GM10266 (cell line): Measurements from ENCODE around the gene NHLH2.

ENCODE experiments used
- DNase-seq: peaks from one replicate; pipeline ENCODE4 v3.0.0; 2012; ENCODE audit errors: extremely low spot score
- TF ChIP-seq, protein P1 (sequence below): IDR thresholded peaks from 2 replicates; pipeline ENCODE4 v1.5.1; 2012; ENCODE audit warnings: mild to moderate bottlenecking, low read depth; ENCODE audit not compliant: control insufficient read depth, insufficient read depth; ENCODE audit errors: missing control alignments

Gene NHLH2

DNA sequence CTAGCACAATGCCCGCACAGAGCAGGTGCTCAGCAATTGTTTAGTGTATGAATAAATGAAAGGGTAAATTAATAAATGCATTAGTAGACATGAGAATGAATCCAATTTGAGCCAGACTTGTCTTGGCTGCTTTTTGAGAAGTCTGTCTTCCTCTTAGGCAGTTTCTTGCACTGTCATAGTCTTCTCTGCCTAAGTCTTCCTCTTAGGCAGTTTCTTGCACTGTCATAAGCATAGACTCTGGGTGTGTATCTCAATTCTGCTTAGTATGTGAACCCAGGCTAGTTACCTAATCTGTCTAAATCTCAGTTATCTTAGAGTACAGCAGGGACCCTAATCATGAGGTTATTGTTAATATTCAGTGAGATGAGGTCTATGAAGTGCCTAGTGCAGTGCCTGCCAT is 27.2 kb downstream of the NHLH2 start:
- TF ChIP-seq, protein P1, sequence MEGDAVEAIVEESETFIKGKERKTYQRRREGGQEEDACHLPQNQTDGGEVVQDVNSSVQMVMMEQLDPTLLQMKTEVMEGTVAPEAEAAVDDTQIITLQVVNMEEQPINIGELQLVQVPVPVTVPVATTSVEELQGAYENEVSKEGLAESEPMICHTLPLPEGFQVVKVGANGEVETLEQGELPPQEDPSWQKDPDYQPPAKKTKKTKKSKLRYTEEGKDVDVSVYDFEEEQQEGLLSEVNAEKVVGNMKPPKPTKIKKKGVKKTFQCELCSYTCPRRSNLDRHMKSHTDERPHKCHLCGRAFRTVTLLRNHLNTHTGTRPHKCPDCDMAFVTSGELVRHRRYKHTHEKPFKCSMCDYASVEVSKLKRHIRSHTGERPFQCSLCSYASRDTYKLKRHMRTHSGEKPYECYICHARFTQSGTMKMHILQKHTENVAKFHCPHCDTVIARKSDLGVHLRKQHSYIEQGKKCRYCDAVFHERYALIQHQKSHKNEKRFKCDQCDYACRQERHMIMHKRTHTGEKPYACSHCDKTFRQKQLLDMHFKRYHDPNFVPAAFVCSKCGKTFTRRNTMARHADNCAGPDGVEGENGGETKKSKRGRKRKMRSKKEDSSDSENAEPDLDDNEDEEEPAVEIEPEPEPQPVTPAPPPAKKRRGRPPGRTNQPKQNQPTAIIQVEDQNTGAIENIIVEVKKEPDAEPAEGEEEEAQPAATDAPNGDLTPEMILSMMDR: no peak
- no peak for DNase-seq

DNA sequence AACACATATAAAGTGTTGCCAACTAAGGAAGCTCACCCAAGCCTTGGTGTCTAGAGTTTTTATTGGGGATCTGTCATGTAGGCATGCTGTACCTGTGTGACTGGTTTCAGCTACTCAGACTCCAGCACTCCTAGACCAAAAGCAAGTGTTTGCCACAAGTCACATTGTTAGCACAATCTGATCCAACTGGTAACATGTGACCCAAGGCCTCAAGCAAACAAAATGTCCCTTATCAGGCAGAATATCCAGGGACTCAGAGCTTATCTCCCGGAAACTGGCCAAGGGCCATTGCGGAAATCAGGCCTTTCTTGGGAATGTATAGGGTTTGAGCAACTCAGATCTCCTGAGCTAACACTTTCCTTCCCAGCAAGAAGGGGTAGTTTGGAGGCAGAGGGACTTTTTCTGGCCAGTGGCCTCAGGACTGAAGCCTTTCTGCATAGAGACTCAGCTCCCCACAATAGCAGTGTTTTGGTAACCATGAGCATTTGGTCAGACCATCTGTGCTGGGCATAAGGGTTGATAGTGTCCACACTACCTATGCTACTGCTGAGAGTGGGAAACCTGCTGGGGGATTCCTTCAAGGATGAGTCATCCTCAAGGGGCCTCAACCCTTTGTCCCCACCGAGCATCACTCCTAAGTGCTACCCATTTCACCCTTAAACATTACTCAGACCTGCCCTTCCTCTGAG is 29.6 kb downstream of the NHLH2 start:
- TF ChIP-seq, protein P1: no peak
- DNase-seq: no peak

DNA sequence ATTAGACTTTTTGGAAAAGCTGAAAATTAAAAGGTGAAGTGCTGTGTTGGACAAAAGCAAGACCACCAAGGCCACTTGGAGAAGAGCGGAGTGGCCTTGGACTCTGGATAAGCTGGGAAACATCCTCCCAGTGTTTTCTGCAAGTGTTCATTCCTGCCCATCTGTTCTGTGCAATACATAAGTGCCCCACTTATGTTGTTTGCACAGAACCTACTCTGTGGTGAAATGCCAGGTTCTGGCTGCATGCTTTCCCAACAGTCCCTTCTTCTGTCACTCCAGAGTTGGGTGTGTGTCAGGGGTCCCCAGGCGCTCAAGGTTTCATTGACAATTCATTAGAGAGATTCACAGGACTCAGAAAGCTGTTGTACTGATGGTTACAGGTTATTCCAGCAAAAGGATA is 30.3 kb downstream of the NHLH2 start:
- no peak for DNase-seq
- TF ChIP-seq, protein P1: no peak

DNA sequence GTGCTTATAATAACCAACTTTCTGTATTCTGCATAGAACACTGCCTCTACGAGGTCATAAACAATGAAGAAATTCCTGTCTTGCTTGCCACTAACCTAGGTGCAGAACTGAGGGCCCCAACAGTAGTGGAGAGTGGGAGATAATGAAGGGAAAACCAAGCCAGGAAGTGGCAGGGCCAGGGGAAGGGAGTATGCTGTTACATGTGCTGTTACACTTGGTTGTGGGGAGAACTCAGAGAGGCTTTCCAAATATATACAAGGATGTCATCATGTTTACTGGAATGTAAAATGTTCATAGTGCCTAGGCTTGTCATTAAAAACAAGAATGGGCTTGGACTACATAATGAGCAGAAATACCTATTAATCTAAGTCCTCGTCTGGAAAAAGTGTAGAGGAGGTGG is 31.1 kb downstream of the NHLH2 start:
- TF ChIP-seq, protein P1: no peak
- no peak for DNase-seq

DNA sequence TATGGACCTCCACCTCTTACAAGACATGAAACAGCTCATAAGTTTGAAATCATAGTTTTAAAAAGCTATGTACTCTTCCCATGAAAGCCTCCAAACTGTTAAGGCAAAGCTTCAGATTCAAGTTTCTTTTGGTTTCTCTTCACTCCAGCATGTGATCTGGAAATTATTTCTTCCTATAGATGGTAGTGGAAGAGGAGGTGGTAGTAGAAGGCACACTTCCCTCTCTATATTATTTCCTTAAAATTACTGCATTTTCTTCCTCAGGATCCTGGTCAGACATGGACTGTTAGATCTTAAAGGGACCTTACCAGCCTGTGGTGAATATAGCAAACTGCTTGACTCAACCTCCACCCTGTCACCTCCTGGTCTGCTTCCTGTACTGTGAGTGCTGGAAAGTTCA is 31.9 kb downstream of the NHLH2 start:
- TF ChIP-seq, protein P1: no peak

DNA sequence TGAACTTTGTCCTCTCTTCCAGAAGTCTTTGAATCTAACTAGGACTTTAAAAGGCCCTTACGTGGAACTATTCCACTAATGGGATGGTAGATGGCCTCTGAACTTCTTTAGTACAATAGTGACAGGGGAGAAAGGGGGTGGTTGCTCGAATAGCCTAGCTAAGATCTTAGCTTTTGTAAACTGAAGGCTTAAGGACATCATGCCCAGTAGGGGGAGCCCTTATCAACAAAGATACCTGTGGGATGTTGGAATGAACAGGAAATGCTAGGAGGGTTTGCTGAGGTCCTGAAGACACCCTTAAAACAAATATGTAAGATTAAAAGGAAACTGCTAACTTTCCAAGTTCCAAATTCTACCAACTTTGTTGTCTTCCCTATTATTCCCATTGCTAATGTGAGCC is 33.2 kb downstream of the NHLH2 start:
- TF ChIP-seq, protein P1: peak; percentile 69
- DNase-seq: peak; percentile 53

More for the DNA sequence above, 31.9 kb downstream of the NHLH2 start:
- DNase-seq: no peak

DNA sequence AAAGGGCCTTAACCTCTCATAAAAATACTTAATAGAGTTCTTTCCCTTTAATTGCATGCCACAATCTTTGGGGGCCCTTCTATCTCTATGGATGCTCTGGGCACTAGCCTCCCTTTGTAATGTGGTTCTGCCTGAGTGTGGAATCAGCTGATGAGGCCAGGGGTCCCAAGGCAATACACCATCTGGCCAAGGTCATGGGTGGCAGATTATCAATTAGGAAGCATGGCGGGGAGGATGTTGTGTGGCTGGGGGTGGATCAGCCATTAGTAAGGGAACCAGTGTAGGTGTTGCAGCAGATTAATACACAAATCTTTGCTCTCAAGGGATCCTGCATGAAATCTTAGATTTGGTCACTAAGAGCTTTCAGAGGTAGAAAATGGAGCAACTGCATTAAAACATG is 35.3 kb downstream of the NHLH2 start:
- TF ChIP-seq, protein P1: no peak
- no peak for DNase-seq
